SU-DHL-6 (cell line): ENCODE measurements around the gene UROC1.

Experiments
- H2AFZ ChIP-seq: fragments of 200-600 bp; sonication (generic); 2 replicates; pipeline ENCODE4 v1.6.1; 2014; ENCODE audit warnings: low read depth, mild to moderate bottlenecking, moderate library complexity, mixed read lengths, antibody characterized with exemption, low read length; ENCODE audit not compliant: severe bottlenecking
- H3F3A ChIP-seq: fragments of 200-600 bp; shearing (Covaris generic); 2 replicates; pipeline ENCODE4 v1.6.0; 2016; ENCODE audit warnings: antibody characterized with exemption, mild to moderate bottlenecking; ENCODE audit not compliant: insufficient read depth
- H3K27ac ChIP-seq: fragments of 200-600 bp; sonication (generic); 2 replicates; pipeline ENCODE4 v1.5.1; 2016; ENCODE audit warnings: low read depth, mild to moderate bottlenecking, low read length, moderate library complexity, mixed read lengths
- H3K27me3 ChIP-seq: fragments of 200-600 bp; sonication (generic), shearing (Covaris generic); 2 replicates; pipeline ENCODE4 v1.6.0; 2014; ENCODE audit warnings: mild to moderate bottlenecking, low read length
- H3K36me3 ChIP-seq: fragments of 200-600 bp; sonication (generic); 2 replicates; pipeline ENCODE4 v1.6.1; 2014; ENCODE audit warnings: mild to moderate bottlenecking, low read length, mixed read lengths
- H3K4me2 ChIP-seq: fragments of 300-600, 200-600 bp; shearing (Covaris generic), sonication (generic); 2 replicates; pipeline ENCODE4 v1.6.0; 2014; ENCODE audit warnings: low read length, low read depth, mild to moderate bottlenecking; ENCODE audit not compliant: poor library complexity, severe bottlenecking
- H3K4me3 ChIP-seq: fragments of 200-600 bp; sonication (generic); 2 replicates; pipeline ENCODE4 v1.5.1; 2014; ENCODE audit warnings: antibody characterized with exemption, low read length, mild to moderate bottlenecking, mixed read lengths; ENCODE audit not compliant: insufficient read depth, poor library complexity, severe bottlenecking
- H3K79me2 ChIP-seq: fragments of 200-600 bp; sonication (generic); 2 replicates; pipeline ENCODE4 v1.6.1; 2014; ENCODE audit warnings: mild to moderate bottlenecking, low read length, moderate library complexity; ENCODE audit not compliant: insufficient read depth
- H3K9ac ChIP-seq: fragments of 200-600 bp; sonication (generic); 2 replicates; pipeline ENCODE4 v1.7.0; 2014; ENCODE audit warnings: mild to moderate bottlenecking, low read length
- H3K9me2 ChIP-seq: fragments of 200-600 bp; sonication (generic); replicated peaks from 2 replicates; pipeline ENCODE4 v1.6.1; 2014; ENCODE audit warnings: low read length; ENCODE audit not compliant: insufficient read depth
- H3K9me3 ChIP-seq: fragments of 200-600 bp; sonication (generic); 2 replicates; pipeline ENCODE4 v1.6.1; 2014; ENCODE audit warnings: low read length, mixed read lengths; ENCODE audit not compliant: insufficient read depth
- H4K20me1 ChIP-seq: fragments of 200-600 bp; sonication (generic); 2 replicates; pipeline ENCODE4 v1.6.1; 2014; ENCODE audit warnings: low read depth, mild to moderate bottlenecking, antibody characterized with exemption, low read length, moderate library complexity, mixed read lengths
- CTCF ChIP-seq: fragments of 200-600 bp; sonication (generic); IDR thresholded peaks from one replicate; pipeline ENCODE4 v1.5.1; 2017; ENCODE audit warnings: antibody characterized with exemption, mild to moderate bottlenecking, low read length, moderate library complexity; ENCODE audit not compliant: insufficient read depth, poor library complexity, severe bottlenecking
- EZH2phosphoT487 ChIP-seq: fragments of 200-600 bp; sonication (generic), shearing (Covaris generic); conservative IDR thresholded peaks from 2 replicates; pipeline ENCODE4 v1.6.1; 2018; ENCODE audit warnings: mild to moderate bottlenecking, antibody characterized with exemption, low read length, moderate library complexity, mixed read lengths

The UROC1 gene

GRCh38 chr3:126555795-126556636 is 38.4 kb upstream of the UROC1 start:
- Histone ChIP-seq H4K20me1 (no peaks in the 10 kb centered on the region), H2AFZ (no peak overlapping the region), H3K4me3 (no peak overlapping the region), H3K9me3 (no peaks in the 10 kb centered on the region), H3K9me2 (no peaks in the 10 kb centered on the region), H3K9ac (no peak overlapping the region), H3K27ac (no peak overlapping the region), H3F3A (no peaks in the 10 kb centered on the region), H3K27me3 (no peaks in the 10 kb centered on the region), H3K79me2 (no peaks in the 10 kb centered on the region), H3K4me2 (no peak overlapping the region), H3K36me3 (no peaks in the 10 kb centered on the region)
- TF ChIP-seq CTCF (no peak), EZH2phosphoT487 (no peak)

GRCh38 chr3:126554560-126555525 is 37.3 kb upstream of the UROC1 start:
- Histone ChIP-seq H3K36me3 (no peaks in the 10 kb centered on the region), H3K9me3 (no peaks in the 10 kb centered on the region), H3K9me2 (no peaks in the 10 kb centered on the region), H4K20me1 (no peaks in the 10 kb centered on the region), H3K79me2 (no peaks in the 10 kb centered on the region), H3K27ac (no peak overlapping the region), H3K9ac (no peak overlapping the region), H3F3A (no peaks in the 10 kb centered on the region), H3K4me2 (no peak overlapping the region), H3K4me3 (no peak overlapping the region), H2AFZ (no peak overlapping the region), H3K27me3 (no peaks in the 10 kb centered on the region)
- no peak for TF ChIP-seq CTCF
- no peak for TF ChIP-seq EZH2phosphoT487

DNA sequence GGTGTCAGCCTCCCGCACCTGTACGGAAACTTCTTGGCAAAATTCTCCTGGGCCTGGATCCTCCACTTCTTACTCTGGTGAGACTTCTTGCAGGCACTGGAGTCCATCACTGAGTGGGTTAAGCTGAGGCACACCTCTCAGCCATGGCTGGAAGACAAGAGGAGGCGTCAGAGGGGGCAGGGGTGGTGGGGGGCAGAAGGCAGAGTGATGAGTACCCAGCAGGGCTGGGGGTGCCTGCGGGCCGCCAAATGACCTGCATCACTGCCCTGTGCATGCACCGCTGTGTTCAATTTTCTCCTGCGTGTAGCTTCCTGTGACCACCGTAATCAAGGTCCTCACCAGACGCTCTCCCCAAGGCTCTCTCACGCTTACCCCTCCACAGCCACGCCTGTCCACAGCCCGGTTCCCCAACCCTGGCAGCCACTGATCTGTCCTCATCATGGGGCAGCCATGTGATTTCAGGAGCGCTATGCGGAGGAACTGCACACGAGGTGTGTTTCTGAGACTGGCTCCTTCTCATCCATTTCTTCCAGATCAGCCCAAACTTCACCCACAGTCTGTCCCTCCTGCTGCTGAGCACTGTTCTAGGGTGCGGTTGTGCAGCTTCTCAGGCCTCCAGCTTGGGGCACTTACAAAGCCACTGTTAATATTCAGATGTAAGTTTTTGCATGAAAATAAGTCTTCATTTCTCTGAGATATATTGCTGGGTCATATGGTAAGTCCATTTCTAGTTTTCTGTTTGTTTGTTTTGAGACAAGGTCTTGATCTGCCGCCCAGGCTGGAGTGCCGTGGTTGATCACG is 35.9 kb upstream of the UROC1 start:
- Histone ChIP-seq H3K27ac (no peak overlapping the region), H3K9me2 (no peaks in the 10 kb centered on the region), H3K9ac (no peak overlapping the region), H3K79me2 (no peaks in the 10 kb centered on the region), H3K4me2 (no peak overlapping the region), H3K27me3 (no peaks in the 10 kb centered on the region), H3K9me3 (no peaks in the 10 kb centered on the region), H3F3A (no peaks in the 10 kb centered on the region), H3K36me3 (no peaks in the 10 kb centered on the region), H4K20me1 (no peaks in the 10 kb centered on the region), H3K4me3 (no peak overlapping the region), H2AFZ (no peak overlapping the region)
- TF ChIP-seq CTCF (no peak), EZH2phosphoT487 (no peak)
